NCI-H748 (cell line): ENCODE data around the gene DUOX1.
"Not testable (repeated sequence)": the region's sequence is repeated elsewhere in the genome, so short reads cannot be mapped to it uniquely, and the experiment has no call there.

Experiments used
- DNase-seq: peaks from one replicate; lab custom pipeline; 2025; ENCODE audit not compliant: unreplicated experiment; lab: John Stamatoyannopoulos, UW

DUOX1 gene

DNA sequence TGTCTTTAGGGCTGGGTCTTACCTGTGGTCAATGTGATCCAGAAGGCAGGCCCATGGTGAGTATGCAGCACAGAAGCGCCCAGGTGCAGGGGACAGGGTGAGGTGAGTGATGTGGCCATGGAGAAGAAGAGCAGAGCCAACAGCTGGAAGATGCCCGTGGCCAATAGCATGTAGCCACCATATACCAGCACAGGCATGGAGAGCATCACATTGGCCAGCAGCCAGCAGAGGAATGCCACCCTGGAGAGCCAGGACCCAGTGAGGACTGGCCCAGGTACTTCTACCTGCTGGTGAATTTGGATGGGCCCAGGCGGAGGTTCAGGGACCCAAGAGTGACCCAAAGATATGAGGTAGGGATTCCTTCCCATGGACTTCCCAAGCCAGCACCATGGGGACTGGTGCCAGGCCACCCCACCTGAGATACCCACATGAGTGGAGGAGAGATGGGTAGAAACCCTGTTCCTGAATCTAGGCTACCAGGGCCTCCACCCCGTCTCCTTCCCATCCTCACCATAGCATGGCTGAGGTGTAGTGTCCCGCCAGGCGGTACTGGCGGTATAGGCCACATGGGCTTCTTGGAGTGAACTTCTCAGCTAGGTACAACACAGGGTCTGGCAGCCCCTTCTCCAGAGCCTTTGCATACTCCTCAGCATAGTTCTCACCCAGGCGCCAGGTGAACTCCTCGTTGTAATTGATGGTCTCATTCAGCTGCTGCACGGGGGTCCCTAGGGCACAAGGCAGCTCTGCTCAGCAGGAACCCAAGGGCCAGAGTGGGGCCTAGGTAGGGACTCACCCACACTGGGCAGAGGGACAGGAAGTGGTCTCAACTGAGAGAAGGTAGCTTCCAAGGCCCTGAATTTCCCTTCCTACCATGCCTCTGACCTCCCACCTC, 9.5 kb upstream of the DUOX1 start:
- DNase-seq: no peak

GRCh38 chr15:45121020-45121419, 8.8 kb upstream of the DUOX1 start:
- no peak for DNase-seq

- no peak for DNase-seq
Measured at GRCh38 chr15:45121706-45122417, 7.9 kb upstream of the DUOX1 start.

GRCh38 chr15:45122719-45123118, 7.1 kb upstream of the DUOX1 start:
- DNase-seq: no peak

- no peak for DNase-seq
Measured at GRCh38 chr15:45123397-45123796, 6.4 kb upstream of the DUOX1 start.

DNA sequence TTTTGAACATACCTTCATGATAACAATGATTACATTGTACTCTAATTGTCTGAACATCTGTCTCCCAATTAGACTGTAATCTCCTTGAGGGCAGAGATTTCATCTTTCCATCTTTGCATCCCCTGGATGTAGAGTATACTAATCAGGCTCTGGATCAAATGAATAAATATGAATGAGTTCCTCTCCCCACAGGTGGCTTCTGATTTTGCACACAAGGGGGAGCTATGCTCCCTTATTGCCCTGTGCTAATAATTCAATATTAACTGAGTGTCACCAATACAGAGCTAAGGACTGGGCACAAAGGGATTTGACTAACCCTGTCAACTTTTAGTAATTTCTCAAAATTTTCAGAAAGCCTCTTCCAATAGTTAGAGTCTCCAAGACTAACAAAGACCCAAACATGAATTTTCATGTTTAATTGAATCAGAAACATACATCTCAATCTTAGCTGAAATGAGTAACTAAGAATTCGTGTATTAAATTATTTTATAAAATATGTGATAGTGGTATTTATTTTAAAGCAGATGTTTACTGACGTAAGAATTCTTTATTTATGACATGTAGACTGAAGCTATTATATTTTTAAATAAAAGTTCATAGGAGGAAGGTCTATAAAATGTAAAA, 3.1 kb upstream of the DUOX1 start:
- peak; percentile 33 for DNase-seq

DNA sequence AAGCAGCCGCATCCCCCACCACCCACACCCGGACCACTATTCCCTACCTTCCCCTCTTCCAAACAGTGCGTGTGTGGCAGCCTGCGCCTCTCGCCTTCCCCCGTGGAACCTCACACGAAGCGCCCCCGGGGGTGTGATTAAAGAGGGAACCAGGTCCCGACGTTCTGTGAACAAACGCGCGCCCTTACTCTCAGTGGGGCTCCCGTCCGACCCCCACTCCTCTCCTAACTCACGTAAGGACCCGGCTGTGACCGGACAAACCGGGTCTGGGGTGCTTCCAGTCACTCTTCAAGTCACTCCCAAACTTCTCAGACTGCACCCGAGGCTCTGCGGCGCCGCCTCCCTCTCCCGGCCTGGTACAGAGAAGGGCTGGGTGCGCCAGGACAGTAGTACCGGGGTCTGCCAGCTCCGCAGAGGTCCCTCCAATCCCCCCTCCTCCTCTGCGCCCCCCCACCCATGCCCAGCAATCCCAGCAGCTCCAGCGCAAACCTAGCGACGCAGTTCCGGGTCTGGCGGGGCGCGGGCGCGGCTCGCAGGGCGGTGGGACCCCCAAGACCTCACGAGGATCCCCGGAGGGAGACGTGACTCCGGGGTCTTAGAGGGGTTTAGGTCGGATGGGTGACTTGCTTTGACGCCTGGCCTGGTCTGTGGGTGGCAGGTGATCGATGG, 689 bp upstream of the DUOX1 start:
- no peak for DNase-seq

DNA sequence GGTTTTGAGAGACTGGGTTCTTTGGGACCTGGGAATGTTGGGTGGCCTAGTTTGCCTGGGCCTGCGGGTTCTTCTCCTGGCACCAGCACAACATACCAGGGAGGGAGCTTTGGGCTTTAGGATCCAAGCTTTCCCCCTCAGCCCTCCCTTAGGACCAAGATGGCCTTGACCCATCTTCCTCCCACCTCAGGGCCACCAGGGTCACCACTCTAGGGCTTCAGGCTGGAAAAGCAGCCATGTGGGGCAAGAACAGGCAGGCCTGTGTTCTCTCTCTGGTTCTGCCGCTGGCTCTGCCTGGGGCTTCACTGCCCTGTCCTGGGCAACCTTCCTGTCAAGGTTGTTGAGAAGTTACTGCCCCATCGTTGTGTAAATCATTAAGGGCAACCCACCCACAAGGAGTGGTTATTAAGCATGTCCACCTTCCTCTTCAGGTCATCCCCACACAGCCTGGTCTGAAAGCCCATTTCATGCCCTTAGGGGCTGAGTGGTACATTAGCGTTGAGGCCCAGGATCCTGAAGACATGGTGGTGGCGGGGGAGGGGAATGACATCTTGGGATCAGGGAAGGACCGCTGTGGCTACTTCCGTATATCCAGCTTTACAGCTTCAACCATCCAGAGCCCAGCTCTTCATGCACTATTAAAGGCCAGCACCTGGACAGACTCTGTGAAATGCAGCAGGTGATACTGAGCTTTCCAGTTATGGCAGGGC, 652 bp downstream of the DUOX1 start:
- no peak for DNase-seq

DNA sequence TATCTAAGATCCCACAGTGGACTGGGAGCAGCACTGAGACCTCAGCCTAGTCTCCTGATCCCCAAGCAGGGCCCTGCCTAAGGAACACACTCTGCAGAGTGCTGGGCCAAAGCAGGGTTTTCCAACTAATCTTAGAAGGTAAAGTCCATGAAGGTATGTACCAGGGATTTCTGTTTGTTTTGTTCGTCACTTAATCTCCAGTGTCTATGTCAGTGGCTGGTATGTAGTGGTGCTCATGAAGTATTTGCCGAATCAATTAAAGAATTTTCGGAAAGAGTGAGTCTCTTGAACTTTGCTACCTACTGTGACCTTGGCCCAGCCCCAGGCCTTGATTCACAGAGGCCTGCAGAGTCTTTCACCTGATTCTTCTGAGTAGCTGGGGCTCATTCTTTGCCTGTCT, 1.7 kb downstream of the DUOX1 start:
- DNase-seq: no peak

- DNase-seq: no peak
Measured at GRCh38 chr15:45132844-45133560, 3.2 kb downstream of the DUOX1 start.

GRCh38 chr15:45133561-45133920, 3.7 kb downstream of the DUOX1 start:
- peak; percentile 17 for DNase-seq

DNA sequence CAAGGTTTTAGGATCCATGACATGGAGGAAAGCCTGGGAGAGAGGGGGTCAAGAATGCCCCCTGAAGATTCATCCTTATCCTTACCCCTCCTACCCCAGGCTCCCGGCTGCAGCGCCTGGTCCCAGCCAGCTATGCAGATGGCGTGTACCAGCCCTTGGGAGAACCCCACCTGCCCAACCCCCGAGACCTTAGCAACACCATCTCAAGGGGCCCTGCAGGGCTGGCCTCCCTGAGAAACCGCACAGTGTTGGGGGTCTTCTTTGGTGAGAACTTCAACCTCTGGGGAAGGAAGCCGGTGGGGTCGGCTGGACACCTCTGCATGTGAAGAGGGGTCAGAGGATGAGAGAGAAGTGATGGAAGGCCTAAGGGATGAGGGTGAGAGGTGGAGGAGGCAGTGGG, 4.3 kb downstream of the DUOX1 start:
- no peak for DNase-seq

DNA sequence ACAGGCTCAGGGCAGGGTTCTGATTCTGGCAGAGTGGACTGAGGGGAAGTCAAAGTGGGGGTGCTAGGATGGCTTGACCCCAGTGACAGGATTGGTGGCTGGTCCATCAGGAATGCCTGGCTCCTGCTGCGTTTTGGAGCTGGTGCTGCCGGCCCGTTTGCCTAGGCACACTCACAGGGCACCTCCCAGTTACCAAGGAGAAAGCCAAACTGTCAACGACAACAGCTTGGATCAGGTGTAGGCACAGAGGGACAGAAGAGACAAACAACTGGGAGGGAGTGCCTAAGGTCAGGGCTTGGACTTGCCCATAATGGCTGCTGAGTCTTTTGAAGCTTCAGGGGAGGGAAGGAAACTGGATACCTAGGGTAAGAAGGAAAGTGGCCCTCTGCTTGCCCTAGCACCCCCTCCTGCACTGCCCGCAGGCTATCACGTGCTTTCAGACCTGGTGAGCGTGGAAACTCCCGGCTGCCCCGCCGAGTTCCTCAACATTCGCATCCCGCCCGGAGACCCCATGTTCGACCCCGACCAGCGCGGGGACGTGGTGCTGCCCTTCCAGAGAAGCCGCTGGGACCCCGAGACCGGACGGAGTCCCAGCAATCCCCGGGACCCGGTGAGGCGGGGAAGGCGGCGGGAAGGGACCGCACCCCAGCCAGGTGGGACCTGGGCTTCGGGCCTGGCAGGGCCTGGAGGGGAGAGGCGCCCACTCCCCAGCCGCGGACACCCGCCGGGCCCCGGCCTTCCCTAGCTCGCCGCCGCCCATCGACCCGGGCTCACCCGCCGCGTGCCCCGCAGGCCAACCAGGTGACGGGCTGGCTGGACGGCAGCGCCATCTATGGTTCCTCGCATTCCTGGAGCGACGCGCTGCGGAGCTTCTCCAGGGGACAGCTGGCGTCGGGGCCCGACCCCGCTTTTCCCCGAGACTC, 5.1 kb downstream of the DUOX1 start:
- no peak for DNase-seq

DNA sequence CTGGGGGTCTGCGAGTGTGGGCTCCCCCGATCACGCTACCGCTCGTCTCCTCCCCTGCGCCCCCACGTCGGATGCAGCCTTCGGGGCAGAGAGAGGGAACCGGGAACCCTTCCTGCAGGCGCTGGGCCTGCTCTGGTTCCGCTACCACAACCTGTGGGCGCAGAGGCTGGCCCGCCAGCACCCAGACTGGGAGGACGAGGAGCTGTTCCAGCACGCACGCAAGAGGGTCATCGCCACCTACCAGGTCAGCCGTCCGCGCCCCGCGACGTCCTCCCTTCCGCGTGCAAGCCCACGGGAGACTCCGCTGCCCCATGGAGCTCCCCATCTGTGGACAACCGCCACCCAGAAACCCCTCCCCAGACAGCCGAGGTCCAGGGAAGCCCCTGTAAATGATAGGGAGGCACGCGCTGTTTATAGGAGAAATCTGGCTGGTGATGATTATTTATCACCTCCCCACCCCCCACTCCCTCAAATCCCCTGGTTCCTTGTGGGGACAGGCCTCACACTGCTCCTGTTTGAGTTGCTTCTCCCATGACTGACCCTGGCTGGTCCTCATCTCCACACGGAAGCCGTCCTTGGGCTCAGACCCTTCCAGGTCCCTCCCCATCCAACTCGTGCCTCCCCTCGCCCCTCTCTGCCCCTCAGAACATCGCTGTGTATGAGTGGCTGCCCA, 6.0 kb downstream of the DUOX1 start:
- DNase-seq: not testable (repeated sequence)

DNA sequence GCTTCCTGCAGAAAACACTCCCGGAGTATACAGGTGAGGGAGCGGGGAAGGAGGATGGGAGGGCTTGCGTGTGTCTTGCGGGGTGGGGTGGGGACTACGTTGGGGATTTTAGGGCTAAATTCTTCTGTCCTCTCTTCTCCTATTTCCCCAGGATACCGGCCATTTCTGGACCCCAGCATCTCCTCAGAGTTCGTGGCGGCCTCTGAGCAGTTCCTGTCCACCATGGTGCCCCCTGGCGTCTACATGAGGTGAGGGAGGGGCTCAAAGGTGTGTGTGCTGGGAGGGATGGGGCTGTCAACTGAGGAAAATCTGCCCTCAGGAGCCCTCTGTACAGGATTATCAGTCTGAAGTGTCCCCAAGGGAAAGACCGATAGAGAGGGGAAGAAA, 6.6 kb downstream of the DUOX1 start:
- no peak for DNase-seq

DNA sequence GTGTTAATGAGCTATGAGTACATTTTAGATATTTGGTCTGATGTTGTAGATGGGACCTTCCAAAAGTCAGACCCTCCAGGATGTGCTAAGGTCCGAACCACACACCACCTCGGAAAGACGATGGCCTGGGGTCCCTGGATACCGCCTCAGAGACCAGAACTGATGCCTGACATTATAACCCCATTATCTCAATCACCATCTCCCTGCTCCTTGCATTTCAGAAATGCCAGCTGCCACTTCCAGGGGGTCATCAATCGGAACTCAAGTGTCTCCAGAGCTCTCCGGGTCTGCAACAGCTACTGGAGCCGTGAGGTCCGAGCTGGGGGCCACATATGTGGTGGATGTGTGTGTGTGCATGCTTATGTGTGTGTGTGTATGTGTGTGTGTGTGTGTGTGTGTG, 7.9 kb downstream of the DUOX1 start:
- DNase-seq: no peak

GRCh38 chr15:45138814-45139765, 9.3 kb downstream of the DUOX1 start:
- DNase-seq: no peak

GRCh38 chr15:45139770-45140169, 10.0 kb downstream of the DUOX1 start:
- no peak for DNase-seq
